Stomach (tissue), 4 donors: ENCODE results near the gene FCHSD2.

Source experiments
- CTCF ChIP-seq, 7 experiments: fragments of 450-650 bp in 4 of 7; fragments of 200-600 bp in 3 of 7; sonication (generic) in 3 of 7; IDR thresholded peaks; one replicate each; pipeline ENCODE4 v1.5.1; 2016 to 2019; ENCODE audit warnings: antibody characterized with exemption in 7 of 7, control low read depth in 2 of 7, mild to moderate bottlenecking in 1 of 7
- EP300 ChIP-seq: sonication (generic); formaldehyde crosslinking; IDR thresholded peaks from one replicate; pipeline ENCODE4 v1.6.1; 2017; ENCODE audit warnings: antibody characterized with exemption
- POLR2A ChIP-seq, 4 donors: fragments of 450-650 bp; IDR thresholded peaks; one replicate each; pipeline ENCODE4 v1.6.1; 2016; ENCODE audit warnings: antibody characterized with exemption in 4 of 4, control low read depth in 2 of 4, mild to moderate bottlenecking in 1 of 4, moderate library complexity in 1 of 4
- POLR2AphosphoS5 ChIP-seq, 3 donors: sonication (generic); formaldehyde crosslinking; IDR thresholded peaks; one replicate each; pipeline ENCODE4 v1.6.1; 2016; ENCODE audit warnings: antibody characterized with exemption in 3 of 3

GRCh38 chr11:72808331-72808798 lies 333.8 kb downstream of the FCHSD2 start:
- TF ChIP-seq POLR2A (IDR thresholded peaks at IDR 0.05) = no peak
- TF ChIP-seq CTCF (IDR thresholded peaks at IDR 0.05) = no peak
- no peak for TF ChIP-seq POLR2AphosphoS5 (IDR thresholded peaks at IDR 0.05)
- no peak for TF ChIP-seq EP300
